Embryonic facial prominence (tissue), 1 donor: Measurements from ENCODE around the gene DDX20.

Source experiments
- DNase-seq: peaks from one replicate; pipeline ENCODE4 v3.0.0-alpha.2; 2016; ENCODE audit errors: extremely low spot score

Gene DDX20

GRCh38 chr1:111755331-111756123 is at the start of gene DDX20:
DDX20 (plus strand) TSS chr1:111755901; CDS start chr1:111755925, 24 bp downstream.
- peak; percentile 94 for DNase-seq

- DNase-seq = no peak
Observed at GRCh38 chr1:111706921-111707320, 48.8 kb upstream of the DDX20 start.

GRCh38 chr1:111707906-111708305 is 47.8 kb upstream of the DDX20 start:
- no peak for DNase-seq

- no peak for DNase-seq
Observed at GRCh38 chr1:111709986-111710385, 45.7 kb upstream of the DDX20 start.

- DNase-seq = no peak
Observed at GRCh38 chr1:111716333-111716732, 39.4 kb upstream of the DDX20 start.

GRCh38 chr1:111717450-111717849 is 38.3 kb upstream of the DDX20 start:
- DNase-seq = no peak

GRCh38 chr1:111719135-111719534 is 36.6 kb upstream of the DDX20 start:
- no peak for DNase-seq

GRCh38 chr1:111719674-111720132 is 36.0 kb upstream of the DDX20 start:
- no peak for DNase-seq

- no peak for DNase-seq
Observed at GRCh38 chr1:111720274-111720976, 35.3 kb upstream of the DDX20 start.

- no peak for DNase-seq
Observed at GRCh38 chr1:111720977-111721786, 34.5 kb upstream of the DDX20 start.

GRCh38 chr1:111723091-111723806 is 32.5 kb upstream of the DDX20 start:
- DNase-seq = no peak

GRCh38 chr1:111723871-111724270 is 31.8 kb upstream of the DDX20 start:
- no peak for DNase-seq

GRCh38 chr1:111725192-111725591 is 30.5 kb upstream of the DDX20 start:
- DNase-seq = no peak

GRCh38 chr1:111727056-111727455 is 28.6 kb upstream of the DDX20 start:
- DNase-seq = no peak

- no peak for DNase-seq
Observed at GRCh38 chr1:111729271-111729921, 26.3 kb upstream of the DDX20 start.

- no peak for DNase-seq
Observed at GRCh38 chr1:111729946-111730681, 25.6 kb upstream of the DDX20 start.

- no peak for DNase-seq
Observed at GRCh38 chr1:111730706-111731105, 25.0 kb upstream of the DDX20 start.

GRCh38 chr1:111731956-111732355 is 23.7 kb upstream of the DDX20 start:
- no peak for DNase-seq

- DNase-seq = no peak
Observed at GRCh38 chr1:111732718-111733117, 23.0 kb upstream of the DDX20 start.
